ENCODE data around the gene WDR53.
"Not testable (repeated sequence)": the region's sequence is repeated elsewhere in the genome, so short reads cannot be mapped to it uniquely, and the experiment has no call there.

WDR53 gene

DNA sequence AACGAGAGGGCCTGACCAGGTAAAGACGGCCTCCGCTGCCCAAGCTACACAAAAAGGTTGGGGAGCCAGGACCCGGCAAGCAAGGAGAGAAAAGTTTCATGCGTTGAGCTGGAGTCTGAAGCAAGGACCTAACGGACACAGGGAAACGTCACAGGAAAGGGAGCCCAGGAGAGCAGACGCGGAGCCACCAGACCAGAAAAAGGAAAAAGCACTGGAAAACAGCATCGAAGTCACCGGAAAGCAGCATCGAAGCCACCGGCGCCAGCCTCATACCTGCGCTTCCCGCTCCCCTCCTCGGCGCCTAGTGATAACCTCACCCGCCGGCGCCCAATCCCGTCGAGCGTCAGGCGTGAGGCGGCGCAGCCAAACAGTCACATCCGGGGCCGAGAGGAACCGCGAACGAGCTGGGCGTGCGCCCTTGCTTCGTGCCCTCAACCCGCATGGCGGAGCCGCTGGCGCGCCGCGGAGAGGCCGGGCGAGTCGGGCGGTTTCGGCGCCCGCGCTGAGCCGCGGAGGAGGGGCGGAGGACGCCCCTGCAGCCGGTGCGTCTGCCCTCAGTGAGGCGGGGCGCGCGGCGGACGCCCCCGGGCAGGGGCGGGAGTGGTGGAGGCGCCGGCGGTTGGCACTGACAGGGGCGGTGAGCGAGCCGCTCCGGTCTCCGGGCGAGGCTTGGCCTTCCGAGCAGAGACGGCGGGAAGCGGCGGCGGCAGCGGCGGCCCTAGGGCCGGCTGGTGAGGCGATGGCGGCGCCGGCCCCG lies at the start of gene WDR53, which contains the start of gene FBXO45:
WDR53 (minus strand) TSS at position 309 of the 757 bp plus-strand sequence. CDS start 7,079 bp downstream, outside the sequence.
FBXO45 (plus strand) TSS at position 415 of the 757 bp plus-strand sequence; CDS start at position 740, 325 bp downstream.
- DNase-seq = peak; percentile 95

DNA sequence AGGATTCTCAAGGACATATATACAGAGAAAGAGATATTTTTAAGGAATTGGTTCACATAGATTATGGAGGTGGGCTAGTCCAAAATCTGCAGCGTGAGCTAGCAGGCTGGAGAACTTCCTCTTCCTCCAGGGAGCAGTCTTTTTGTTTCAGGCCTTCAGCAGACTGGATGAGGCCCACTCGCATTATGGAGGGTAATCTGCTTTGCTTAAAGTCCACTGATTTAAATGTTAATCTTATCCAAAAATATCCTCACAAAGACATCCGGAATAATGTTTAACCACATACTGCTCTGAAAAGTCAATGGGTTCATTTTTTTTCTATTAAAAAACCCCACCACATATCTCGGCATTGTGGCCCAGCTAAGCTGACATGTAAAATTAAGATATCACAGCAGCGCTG lies 48.9 kb upstream of the WDR53 start:
- no peak for DNase-seq

DNA sequence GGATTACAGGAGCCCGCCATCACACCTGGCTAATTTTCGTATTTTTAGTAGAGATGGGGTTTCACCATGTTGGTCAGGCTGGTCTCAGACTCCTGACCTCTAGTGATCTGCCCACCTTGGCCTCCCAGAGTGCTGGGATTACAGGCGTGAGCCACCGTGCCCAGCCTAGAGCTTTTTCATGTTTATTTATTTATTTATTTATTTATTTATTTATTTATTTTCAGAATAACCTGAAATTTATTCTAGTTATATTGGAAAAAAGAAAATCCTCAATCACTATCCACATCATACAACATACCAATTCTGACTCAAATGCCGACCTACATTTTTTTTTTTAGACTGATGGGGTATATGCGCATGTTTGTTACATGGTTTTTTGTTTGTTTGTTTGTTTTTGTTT lies 46.9 kb upstream of the WDR53 start:
- not testable (repeated sequence) for DNase-seq

DNA sequence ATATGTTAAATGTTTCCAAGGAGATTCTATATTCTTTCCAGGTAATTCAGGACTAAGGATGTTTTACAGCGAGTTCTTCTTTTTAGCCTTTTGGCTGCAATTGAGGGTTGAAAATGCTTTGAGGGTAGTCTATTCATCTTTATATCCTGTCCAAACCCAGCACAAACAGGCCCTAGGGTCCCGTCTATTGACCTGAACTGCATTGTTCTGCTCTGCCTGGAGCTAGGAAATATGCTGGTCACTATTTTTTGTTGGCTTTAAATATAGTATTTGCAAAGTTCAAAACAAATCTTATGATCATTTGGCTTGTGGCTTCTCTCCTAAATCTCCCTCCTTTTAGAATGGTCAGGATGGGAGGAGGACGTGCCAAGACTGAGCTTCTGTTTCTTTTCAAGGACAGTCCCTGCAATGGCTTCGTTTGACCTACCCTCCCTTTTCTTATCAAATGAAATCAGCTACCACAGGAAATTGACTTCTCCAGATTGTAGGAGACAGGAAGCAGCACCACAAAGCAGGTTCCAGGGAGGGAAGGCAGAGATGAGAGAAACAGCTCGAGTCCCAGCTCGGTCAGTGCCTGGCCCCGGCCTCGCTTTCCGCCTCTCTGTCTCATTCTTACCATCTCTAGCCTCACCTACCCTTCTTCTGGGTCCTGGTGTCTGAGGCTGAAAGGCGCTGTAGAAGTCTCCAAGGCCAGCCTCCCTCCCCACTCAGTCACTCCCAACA lies 43.6 kb upstream of the WDR53 start:
- no peak for DNase-seq

DNA sequence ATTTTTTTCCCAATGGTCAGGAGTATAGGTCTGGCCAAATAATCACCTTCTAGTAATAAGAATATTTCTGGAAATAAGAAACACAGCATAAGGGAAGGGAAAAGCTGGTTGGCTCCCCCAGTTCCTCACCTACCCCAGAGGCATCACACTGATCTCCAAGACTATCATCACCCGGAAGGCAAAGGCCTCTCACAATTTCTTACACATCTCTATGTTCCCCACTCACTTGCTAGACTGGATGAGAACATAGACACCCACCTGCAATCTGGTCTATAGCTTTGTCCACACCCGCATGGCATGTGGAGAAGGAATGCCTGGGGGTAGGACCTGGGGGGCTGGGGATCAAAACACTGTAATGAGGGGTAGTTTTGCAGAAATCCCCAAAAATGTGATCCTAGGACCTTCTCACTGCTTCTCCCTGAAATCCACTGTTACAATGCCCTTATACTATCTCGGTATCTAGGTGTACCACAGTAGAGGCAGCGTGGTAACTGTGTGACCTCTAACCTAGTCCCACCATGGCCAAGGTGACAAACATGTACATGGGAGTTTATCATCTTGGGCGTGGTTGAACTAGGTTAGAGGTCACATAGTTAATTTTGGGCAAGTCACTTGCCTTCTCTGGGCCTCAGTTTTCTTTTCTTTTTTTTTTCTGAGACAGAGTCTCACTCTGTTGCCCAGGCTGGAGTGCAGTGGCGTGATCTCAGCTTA lies 41.6 kb upstream of the WDR53 start:
- DNase-seq = no peak

DNA sequence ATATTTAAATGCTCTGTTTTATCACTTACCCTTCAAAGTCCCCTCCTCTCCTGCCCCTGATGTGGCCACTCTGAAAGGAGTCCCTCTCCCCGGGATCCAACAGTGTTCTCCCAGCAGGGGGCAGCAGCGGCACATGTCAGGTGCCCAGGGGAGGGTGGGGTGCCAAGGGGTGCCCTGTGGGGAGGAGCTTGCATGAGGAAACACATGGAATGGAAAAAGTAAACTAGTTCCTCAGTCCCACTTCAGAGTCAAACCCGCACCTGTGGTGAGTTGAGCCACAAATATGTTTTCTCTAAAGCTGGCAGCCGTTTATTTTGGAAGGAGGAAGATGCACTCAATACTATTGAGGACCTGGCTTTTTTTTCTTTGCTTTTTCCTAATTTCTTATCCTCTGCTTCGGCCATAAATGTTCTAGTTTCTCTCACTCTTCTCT lies 41.0 kb upstream of the WDR53 start:
- peak; percentile 91 for DNase-seq

DNA sequence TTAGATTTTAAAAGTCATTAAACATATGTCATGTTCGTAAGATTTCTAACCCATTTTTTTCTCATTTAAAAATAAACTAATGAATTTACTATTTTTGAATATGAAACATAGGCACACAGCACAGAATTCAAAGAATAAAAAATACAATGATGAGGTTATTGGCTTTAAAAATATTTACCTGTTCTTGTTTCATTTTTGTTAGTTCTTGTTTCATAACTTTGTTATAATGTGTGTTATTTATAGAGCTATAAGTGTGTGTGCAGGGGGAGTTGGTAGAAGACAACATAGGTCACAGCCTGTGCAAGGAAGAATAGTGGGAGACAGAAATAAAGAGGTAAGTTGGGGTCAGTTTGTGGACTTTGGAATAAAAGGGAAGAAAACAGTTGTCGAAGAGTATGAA lies 40.3 kb upstream of the WDR53 start:
- no peak for DNase-seq

DNA sequence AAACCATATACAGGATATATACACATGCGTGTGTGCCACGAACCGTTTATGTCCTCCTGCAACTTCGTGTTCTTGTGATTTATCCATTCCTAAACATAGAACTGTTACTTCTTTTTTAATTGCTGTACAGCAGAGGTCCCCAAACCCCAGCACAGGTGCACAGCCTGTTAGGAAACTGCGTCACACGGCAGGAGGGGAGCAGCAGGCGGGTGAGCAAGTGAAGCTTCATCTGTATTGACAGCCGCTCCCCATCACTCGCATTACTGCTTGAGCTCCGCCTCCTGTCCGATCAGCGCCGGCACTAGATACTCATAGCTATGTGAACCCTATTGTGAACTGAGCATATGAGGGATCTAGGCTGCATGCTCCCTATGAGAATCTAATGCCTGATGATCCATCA lies 36.2 kb upstream of the WDR53 start:
- DNase-seq = peak; percentile 81

DNA sequence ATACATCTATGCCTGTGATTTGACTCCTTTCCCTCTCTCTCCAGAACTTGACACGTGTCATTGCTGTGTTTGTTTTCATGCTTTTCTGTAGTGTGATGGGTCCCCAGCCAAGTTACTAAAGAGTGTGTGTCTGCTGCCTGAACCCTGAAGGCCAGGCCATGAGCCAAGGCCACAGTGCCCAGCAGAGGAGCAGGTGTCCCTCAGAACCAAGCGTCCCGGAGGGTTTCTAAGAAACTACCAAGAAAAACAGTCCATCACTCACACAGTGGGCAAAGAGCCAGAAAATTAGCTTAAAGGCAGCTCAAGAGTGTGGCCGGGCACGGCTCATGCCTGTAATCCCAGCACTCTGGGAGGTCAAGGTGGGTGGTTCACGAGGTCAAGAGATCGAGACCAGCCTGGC lies 35.3 kb upstream of the WDR53 start:
- DNase-seq = no peak

DNA sequence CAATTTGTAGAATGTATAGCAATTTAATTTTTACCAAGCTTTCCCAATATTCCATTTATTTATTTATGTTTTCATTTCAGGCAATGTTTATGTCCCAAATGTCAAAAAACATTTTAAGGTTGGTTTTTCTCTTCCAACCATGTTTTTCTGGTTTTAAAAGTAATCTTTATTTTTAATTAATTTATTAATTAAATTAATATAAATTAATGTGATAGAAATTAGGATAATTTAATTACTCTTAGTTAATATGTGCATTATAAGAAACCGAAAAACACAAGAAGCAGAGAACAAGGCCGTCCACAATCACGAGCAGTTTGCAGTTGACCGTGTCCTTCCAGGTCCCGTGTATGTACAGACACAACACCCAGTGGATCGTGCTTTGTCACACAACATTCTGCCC lies 34.3 kb upstream of the WDR53 start:
- no peak for DNase-seq

DNA sequence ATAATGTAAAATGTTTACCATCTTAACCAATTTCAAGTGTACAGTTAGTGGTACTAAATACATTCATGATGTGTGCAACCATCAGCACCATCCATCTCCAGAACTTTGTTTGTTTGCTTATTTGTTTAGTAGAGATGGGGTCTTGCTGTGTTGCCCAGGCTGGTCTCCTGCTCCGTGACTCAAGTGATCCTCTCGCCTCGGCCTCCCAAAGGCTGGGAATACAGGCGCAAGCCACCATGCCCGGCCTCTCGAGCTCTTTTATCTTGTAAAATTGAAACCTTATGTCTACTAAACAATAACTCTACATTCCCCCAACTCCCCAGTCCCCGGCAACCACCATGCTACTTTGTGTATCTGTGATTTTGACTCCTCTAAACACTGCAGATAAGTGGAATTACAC lies 32.0 kb upstream of the WDR53 start:
- no peak for DNase-seq

DNA sequence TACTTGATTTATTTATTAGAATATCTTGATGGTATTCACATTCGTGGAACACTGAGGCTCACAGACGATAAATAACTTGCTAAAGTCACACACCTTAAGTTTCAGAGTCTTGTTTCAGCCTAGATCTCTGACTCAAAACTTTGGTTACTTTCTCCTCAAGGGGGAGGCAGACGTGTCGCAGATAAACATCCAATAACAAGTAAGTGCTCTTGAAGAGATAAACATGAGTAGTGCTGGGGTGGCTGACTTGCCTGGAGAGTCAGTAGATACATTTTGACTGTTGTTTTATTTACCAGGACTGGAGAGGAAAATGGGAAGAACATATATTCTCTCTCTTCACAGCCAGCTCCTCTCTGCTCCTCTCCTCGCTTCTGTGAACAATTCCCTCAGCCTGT lies 31.4 kb upstream of the WDR53 start:
- DNase-seq = no peak

DNA sequence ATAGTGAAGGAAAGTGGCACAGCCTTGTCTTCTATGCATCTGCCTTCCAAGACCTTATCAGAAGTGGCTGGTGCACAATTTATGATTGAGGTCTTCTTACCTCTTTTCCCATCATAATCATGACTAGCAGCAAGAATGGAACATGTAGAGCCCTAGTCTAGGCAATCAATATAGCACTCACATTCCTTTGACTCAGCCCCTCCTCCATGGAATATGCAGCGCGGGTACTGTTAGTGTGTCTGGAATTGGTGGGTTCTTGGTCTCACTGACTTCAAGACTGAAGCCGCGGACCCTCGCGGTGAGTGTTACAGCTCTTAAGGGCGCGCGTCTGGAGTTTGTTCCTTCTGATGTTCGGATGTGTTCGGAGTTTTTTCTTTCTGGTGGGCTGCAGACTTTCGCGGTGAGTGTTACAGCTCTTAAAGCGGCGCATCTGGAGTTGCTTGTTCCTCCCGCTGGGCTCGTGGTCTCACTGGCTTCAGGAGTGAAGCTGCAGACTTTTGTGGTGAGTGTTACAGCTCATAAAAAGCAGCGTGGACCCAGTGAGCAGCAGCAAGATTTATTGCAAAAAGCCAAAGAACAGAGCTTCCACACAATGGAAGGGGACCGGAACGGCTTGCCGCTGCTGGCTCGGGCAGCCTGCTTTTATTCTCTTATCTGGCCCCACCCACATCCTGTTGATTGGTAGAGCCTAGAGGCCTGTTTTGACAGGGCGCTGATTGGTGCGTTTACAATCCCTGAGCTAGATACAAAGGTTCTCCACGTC lies 29.8 kb upstream of the WDR53 start:
- DNase-seq = peak; percentile 72

DNA sequence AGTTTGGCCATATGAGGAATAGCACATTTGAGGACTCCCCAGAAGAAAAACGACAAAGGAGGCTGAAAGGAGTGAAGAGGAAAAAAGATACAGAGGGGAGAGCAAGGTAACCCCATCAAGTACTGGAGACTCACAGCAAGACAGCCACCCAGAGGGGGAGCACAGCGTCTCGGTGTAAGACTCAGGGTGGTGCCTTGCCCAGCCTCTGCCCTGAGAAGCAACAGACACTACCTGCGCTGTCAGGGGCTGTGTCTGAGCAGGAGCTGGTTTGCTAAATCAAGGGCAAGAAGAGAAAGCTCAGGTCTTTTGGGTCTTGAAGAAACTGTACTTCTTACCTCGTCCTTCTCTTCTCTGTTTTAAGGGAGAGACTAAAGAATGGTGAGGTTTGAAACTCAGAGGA lies 28.0 kb upstream of the WDR53 start:
- DNase-seq = no peak

DNA sequence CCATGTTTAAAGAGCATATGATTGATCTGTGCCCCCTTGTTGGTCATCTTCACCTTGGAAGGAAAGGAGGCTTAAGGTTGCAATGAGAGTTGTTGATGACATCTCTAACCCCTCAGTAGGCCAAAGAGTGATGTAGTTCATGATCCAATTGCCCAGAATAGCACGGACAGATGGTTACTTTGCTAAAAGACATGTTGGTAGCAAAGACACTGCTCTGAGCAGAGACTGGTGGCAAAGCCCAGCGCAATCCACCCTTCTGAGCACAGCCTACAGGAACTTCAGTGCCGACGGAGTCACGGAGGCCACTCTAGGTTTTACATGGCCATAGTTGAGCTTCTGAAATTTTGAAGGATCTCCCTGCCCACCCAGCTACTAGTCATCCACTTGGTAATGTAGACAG lies 21.9 kb upstream of the WDR53 start:
- DNase-seq = no peak

DNA sequence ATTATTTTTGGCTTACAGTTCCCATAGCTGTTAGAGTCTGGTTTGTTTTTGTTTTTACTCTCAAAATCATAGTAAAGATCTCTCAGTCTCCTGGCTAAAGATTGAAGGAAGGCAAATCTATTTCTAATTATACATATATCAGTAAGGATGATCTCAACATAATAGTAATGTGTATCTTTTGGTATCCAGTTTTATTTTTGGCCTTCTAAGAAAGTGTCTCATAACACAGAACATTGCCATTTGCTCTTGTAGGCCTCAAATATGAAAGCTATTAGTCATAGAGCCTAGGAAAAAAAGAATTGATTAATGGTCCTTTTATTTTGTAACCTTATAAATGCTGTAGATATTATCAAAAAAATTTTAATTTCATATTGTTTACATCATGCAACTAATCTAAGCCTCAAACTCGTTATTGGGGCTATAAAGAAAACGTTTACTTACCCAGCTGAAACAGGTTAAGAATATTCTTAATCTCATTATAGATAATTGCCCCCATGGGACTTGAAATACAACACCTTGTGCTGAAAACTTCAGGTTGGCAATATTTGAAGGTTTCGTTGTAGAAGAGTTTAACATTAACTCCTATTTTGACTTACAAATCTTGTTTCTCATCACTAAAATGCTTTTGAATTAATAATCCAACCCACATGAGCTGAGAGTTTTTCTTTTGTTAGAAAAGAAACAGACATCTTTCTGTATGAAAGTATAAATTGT lies 16.8 kb upstream of the WDR53 start:
- no peak for DNase-seq

DNA sequence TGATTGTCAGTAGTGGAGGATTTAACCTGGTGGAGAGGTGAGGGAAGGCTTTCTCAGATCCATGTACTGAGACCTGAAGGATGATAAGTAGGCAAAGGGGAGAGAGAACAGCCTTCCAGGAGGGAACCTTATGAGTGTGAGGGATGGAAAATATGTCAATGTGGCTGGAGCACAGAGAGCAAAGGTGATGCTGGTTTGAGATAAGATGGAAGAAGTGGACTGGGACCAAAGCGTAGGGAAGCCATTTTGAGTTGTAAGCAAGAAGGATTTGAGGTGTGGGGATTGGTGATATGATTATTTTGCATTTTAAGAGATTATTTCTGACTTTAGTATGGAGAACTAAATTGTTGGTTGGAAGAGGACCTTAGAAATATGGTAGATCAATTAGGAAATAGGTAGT lies 4.0 kb upstream of the WDR53 start:
- DNase-seq = no peak

DNA sequence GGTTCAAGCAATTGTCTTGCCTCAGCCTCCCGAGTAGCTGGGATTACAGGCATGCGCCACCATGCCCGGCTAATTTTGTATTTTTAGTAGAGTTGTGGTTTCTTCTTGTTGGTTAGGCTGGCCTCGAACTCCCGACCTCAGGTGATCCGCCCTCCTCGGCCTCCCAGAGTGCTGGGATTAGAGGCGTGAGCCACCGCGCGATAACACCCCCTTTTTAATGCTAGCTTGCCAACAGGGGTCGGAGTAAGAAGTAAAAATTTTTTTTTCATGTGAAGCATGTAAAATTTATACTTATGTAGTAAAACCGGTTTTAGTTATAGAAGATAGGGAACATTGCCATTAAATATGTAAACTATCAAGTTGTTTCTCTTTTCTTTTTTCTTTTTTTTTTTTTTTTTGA lies 2.0 kb upstream of the WDR53 start:
- DNase-seq = not testable (repeated sequence)

DNA sequence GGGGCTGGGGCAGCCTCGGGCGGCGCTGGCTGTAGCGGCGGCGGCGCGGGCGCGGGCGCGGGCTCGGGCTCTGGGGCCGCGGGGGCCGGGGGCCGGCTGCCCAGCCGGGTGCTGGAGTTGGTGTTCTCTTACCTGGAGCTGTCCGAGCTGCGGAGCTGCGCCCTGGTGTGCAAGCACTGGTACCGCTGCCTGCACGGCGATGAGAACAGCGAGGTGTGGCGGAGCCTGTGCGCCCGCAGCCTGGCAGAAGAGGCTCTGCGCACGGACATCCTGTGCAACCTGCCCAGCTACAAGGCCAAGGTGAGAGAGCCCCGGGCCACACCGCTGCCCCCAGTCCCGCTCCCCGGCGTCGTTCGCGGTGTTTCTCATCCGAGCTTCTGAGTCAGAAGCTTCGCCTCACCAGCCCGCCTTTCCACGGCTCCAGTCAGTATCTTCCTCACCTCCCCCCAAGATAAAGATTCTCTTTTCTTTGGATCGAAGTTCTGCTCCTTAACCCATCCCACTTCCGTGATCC lies 706 bp upstream of the WDR53 start:
- peak; percentile 50 for DNase-seq

DNA sequence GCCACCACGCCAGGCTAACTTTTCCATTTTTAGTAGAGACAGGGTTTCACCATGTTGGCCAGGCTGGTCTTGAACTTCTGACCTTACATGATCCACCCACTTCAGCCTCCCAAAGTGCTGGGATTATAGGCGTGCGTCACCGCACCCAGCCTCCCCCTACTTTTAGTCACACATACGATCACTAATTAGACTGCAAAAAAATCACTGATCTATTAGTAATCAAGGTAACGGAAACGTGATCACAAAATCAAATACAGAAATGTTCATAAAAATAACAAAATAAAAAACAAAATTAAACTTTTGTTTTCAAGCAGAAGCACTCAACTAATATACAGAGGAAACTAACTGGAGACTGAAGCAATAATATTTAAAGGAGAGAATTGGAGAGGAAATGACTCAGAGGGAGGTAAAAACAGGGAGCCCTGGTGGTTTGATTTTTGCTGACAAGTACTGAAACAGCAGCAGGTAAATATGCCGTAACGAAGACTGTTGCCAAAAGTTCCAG lies 4.6 kb downstream of the WDR53 start:
- no peak for DNase-seq

DNA sequence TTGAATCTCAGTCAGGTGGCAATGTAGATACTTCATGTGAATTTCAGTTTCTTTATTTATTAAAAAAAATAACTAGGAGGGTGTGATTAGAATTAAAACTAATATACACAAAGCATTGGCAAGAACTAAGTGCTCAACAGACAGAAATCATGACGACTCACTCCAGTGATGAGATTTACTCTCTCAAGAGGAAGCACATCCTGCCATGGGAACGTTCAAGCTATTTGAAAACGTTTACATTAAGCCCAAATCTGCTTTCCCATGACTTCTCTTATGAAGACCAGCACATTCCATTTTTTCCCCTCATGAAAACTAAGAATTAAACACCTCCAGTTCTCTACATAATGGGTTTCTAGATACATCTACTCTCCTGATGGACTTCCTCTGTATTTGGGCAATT lies 8.5 kb downstream of the WDR53 start:
- DNase-seq = no peak

DNA sequence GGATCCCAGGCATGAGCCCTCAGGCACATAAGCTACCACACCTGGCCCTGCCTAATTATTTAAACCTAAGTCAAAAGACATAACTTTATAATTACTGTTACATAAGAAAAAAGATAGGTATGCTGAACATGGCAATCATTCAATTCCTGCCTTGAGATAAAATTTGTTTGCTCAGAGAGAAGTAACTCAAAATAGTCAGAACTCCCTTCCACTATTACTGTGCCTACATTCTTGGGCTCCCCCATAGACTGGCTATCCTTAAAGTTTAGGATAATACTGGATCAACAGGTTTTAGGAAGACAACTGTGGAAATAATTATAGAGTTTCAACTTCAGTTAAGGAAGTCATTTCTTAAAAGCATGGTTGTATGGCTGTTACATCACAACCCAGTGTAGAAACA lies 9.9 kb downstream of the WDR53 start:
- no peak for DNase-seq
